PC-3 (cell line): ENCODE results near the gene SHISA6. TPM values are rescaled to one million over a fixed set of nuclear protein-coding genes. Genes with fewer than 3 reads are reported as not detected.

Source experiments
- ATAC-seq: fragments of 200-7000 bp; cut with Tn5 transposase; 2 replicates; pipeline ENCODE4 v1.9.1; 2020; ENCODE audit warnings: mild to moderate bottlenecking, moderate library complexity
- BruUV-seq: library from RNA; stranded (reverse); fragments of 400-500 nt; replicated peaks from 2 replicates; lab custom pipeline; 2021; lab: Mats Ljungman, UMichigan
- CTCF ChIA-PET: fragments of 300-600 bp; sonication (Branson Sonifier 250); formaldehyde crosslinking; loops from one replicate; lab custom pipeline; 2022; ENCODE audit warnings: antibody characterized with exemption; lab: Charles Lee
- POLR2A ChIA-PET: fragments of 300-600 bp; sonication (Branson Sonifier 250); formaldehyde crosslinking; loops from one replicate; lab custom pipeline; 2022; ENCODE audit warnings: antibody characterized with exemption; ENCODE audit not compliant: unreplicated experiment; lab: Charles Lee
- DNase-seq: peaks from one replicate; pipeline ENCODE4 v3.0.0-alpha.2; 2015
- H2AFZ ChIP-seq: fragments of 300-600 bp; sonication (generic); 2 replicates; pipeline ENCODE4 v1.6.0; 2016; ENCODE audit warnings: antibody characterized with exemption, low read length
- H3F3A ChIP-seq: fragments of 300-600 bp; sonication (generic); one replicate; pipeline ENCODE4 v1.6.0; 2017; ENCODE audit warnings: antibody characterized with exemption, low read length, control low read depth, mild to moderate bottlenecking; ENCODE audit not compliant: unreplicated experiment
- H3K27ac ChIP-seq: fragments of 300-600 bp; sonication (generic); 2 replicates; pipeline ENCODE4 v1.5.1; 2016; ENCODE audit warnings: mild to moderate bottlenecking, low read length
- H3K27me3 ChIP-seq: fragments of 300-600 bp; sonication (generic); 2 replicates; pipeline ENCODE4 v1.6.1; 2016; ENCODE audit warnings: low read length, mixed read lengths
- H3K36me3 ChIP-seq: fragments of 300-600 bp; sonication (generic); 2 replicates; pipeline ENCODE4 v1.6.1; 2016; ENCODE audit warnings: low read depth, mixed run types, low read length, mixed read lengths
- H3K4me1 ChIP-seq: fragments of 300-600 bp; sonication (generic); 2 replicates; pipeline ENCODE4 v1.5.1; 2016; ENCODE audit warnings: low read length; ENCODE audit not compliant: insufficient read depth
- H3K4me2 ChIP-seq: fragments of 300-600 bp; sonication (generic); 2 replicates; pipeline ENCODE4 v1.6.0; 2016; ENCODE audit warnings: low read length
- H3K4me3 ChIP-seq: fragments of 300-600 bp; sonication (generic); 2 replicates; pipeline ENCODE4 v1.5.1; 2016; ENCODE audit warnings: mild to moderate bottlenecking, low read length, mixed read lengths
- H3K79me2 ChIP-seq: fragments of 300-600 bp; sonication (generic); 2 replicates; pipeline ENCODE4 v1.6.1; 2017; ENCODE audit warnings: low read length, mixed read lengths
- H3K9ac ChIP-seq: fragments of 300-600 bp; sonication (generic); 2 replicates; pipeline ENCODE4 v1.6.0; 2016; ENCODE audit warnings: mild to moderate bottlenecking, low read length
- H3K9me2 ChIP-seq: fragments of 300-600 bp; sonication (generic); replicated peaks from 2 replicates; pipeline ENCODE4 v1.6.1; 2016; ENCODE audit warnings: mixed run types, low read length, mixed read lengths
- H3K9me3 ChIP-seq: fragments of 300-600 bp; sonication (generic); 2 replicates; pipeline ENCODE4 v1.6.1; 2016; ENCODE audit warnings: low read length, mixed read lengths
- H4K20me1 ChIP-seq: fragments of 300-600 bp; sonication (generic); 2 replicates; pipeline ENCODE4 v1.6.1; 2016; ENCODE audit warnings: low read length, mixed read lengths
- EZH2 ChIP-seq: fragments of 300-600 bp; sonication (generic); IDR thresholded peaks from one replicate; pipeline ENCODE4 v1.6.1; 2017; ENCODE audit warnings: antibody characterized with exemption, mild to moderate bottlenecking, low read length; ENCODE audit not compliant: unreplicated experiment
- EZH2phosphoT487 ChIP-seq: fragments of 300-600 bp; sonication (generic); IDR thresholded peaks from 2 replicates; pipeline ENCODE4 v1.6.1; 2018; ENCODE audit warnings: mild to moderate bottlenecking, antibody characterized with exemption, low read length, borderline replicate concordance
- intact Hi-C: fragments of 100-400 bp; cut with micrococcal nuclease; formaldehyde crosslinking; loops from 2 replicates; pipeline ENCODE4 v1.9.0; 2023
- total RNA-seq: library from RNA; depleted of rRNA; stranded (reverse); fragments of >200 nt; gene quantifications from 2 replicates; pipeline ENCODE4 v1.2.3, GENCODE V29; 2014
- TF ChIP-seq, protein P1 (sequence below): fragments of 300-600 bp; sonication (generic); conservative IDR thresholded peaks from 2 replicates; pipeline ENCODE4 v1.5.1; 2017; ENCODE audit warnings: antibody characterized with exemption, low read depth, mild to moderate bottlenecking, low read length

SHISA6 gene
- total RNA-seq, 1 experiment from 2014 or later = not detected

DNA sequence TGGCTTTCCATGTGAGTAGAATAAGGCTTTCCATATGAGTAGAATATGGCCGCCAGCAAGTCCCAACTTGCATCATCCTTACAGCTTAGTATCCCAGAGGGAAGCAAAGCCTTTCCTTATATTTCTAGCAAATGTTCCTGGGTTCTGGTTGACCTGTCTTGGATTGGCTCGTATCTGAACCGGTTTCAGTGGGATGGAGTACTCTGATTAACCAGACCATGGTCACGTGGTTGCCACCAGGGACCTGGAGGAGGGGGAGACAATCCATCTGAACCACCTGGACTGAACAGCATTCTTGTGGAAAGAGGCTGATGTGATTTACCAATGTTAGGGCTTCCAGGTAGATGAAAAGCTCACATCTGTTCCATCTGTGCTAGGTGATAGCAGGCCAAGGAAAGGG, 89.0 kb downstream of the SHISA6 start:
- Histone ChIP-seq H3K36me3 (no peaks in the 10 kb centered on the region), H3K4me1 (no peaks in the 10 kb centered on the region), H4K20me1 (no peaks in the 10 kb centered on the region), H3K9me2 (no peaks in the 10 kb centered on the region), H3K27me3 (no peaks in the 10 kb centered on the region), H2AFZ (no peak overlapping the region), H3K9me3 (no peaks in the 10 kb centered on the region), H3K4me3 (no peak overlapping the region), H3K4me2 (no peak overlapping the region), H3F3A (no peaks in the 10 kb centered on the region), H3K27ac (no peak overlapping the region), H3K79me2 (no peaks in the 10 kb centered on the region), H3K9ac (no peak overlapping the region)
- no TSS peak for BruUV-seq
- CTCF ChIA-PET = no interaction called here
- intact Hi-C loops = no loop called here
- DNase-seq = no peak
- POLR2A ChIA-PET = no interaction called here
- ATAC-seq = no peak
- TF ChIP-seq, protein P1, sequence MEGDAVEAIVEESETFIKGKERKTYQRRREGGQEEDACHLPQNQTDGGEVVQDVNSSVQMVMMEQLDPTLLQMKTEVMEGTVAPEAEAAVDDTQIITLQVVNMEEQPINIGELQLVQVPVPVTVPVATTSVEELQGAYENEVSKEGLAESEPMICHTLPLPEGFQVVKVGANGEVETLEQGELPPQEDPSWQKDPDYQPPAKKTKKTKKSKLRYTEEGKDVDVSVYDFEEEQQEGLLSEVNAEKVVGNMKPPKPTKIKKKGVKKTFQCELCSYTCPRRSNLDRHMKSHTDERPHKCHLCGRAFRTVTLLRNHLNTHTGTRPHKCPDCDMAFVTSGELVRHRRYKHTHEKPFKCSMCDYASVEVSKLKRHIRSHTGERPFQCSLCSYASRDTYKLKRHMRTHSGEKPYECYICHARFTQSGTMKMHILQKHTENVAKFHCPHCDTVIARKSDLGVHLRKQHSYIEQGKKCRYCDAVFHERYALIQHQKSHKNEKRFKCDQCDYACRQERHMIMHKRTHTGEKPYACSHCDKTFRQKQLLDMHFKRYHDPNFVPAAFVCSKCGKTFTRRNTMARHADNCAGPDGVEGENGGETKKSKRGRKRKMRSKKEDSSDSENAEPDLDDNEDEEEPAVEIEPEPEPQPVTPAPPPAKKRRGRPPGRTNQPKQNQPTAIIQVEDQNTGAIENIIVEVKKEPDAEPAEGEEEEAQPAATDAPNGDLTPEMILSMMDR = no peak
- no peak for TF ChIP-seq EZH2phosphoT487
- TF ChIP-seq EZH2 = no peak

DNA sequence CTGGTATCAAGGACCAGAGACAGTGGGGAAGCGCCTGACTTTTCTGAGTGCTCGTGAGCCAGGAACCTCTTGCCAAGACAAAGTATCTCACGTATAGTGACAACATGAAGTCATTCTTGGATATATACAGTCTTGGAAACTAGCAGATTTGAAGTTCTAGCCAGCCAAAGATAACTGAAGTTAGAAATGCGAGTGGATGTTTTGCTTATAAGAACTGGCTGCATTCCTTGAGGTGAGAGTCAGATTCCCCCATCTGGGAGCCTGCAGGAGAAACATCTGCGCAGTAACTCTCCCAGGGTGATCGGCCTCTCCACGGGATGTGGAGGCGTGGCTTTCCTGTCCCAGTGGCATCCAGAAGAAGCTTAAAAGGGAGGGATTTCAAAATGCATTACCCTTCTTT, 89.8 kb downstream of the SHISA6 start:
- no peak overlapping the region for H3K27ac ChIP-seq
- no peaks in the 10 kb centered on the region for H3K9me3 ChIP-seq
- POLR2A ChIA-PET = no interaction called here
- H3K4me3 ChIP-seq = no peak overlapping the region
- H3K36me3 ChIP-seq = no peaks in the 10 kb centered on the region
- ATAC-seq (no peak), DNase-seq (no peak)
- H2AFZ ChIP-seq = no peak overlapping the region
- TF ChIP-seq EZH2phosphoT487 = no peak
- no peak for TF ChIP-seq EZH2
- intact Hi-C loops = no loop called here
- BruUV-seq = no TSS peak
- CTCF ChIA-PET = no interaction called here
- no peak overlapping the region for H3K4me2 ChIP-seq
- H3F3A ChIP-seq = no peaks in the 10 kb centered on the region
- H3K27me3 ChIP-seq = no peaks in the 10 kb centered on the region
- no peaks in the 10 kb centered on the region for H3K4me1 ChIP-seq
- no peaks in the 10 kb centered on the region for H4K20me1 ChIP-seq
- H3K9ac ChIP-seq = no peak overlapping the region
- H3K79me2 ChIP-seq = no peaks in the 10 kb centered on the region
- no peaks in the 10 kb centered on the region for H3K9me2 ChIP-seq

DNA sequence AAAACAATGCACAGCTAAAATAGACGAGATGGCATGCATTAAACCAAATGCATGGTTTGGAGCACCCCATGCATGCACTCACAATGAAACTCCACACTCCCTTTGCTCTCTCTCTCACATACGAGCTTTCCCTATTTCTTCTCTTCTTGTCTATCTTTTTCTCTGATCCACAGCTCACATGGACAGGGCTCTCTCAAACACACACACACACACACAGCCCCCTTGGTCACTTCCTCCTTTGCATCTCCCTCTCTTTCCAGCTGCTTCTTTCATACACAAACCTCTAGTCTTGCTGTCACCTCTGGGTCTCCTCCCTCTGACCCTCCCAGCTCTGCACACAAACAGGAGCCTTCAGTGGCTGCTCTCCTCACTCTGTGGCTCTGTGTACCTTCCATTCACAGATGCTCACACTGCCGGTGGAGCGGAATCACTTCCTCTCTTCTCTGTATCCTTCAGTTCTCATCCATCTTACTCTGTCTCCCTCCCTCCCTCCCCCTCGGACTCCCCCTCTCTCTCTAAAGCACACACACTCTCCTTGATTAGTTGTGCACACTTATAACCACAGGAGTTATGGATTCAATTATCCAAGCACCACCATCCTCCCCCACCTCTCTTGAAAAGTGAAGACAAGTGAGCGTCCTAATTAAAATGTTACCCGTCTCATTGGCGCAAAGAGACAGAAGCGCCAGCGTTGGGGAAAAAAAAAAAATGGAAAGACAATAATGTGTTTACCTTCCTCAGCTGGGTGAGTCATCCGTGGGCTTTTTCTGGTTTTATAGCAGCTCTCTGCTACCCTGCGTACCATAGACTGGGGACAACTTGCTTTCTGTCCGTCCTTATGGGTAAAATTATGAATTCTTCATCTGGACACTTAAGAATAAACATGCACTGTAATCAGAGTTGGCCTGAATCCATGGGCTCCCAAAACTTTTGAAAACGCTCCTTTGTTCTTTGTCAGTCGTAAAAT, 90.8 kb downstream of the SHISA6 start:
- Histone ChIP-seq H3K9me3 (no peaks in the 10 kb centered on the region), H3K4me2 (no peak overlapping the region)
- TF ChIP-seq EZH2phosphoT487 = no peak
- no peak for TF ChIP-seq EZH2
- TF ChIP-seq, protein P1 = no peak

More for the DNA sequence above, 90.8 kb downstream of the SHISA6 start:
- no TSS peak for BruUV-seq
- DNase-seq (no peak), ATAC-seq (no peak)
- Histone ChIP-seq H3K9me2 (no peaks in the 10 kb centered on the region), H3K27ac (no peak overlapping the region), H3F3A (no peaks in the 10 kb centered on the region), H3K4me3 (no peak overlapping the region), H2AFZ (no peak overlapping the region), H3K36me3 (no peaks in the 10 kb centered on the region), H3K9ac (no peak overlapping the region), H4K20me1 (no peaks in the 10 kb centered on the region), H3K27me3 (no peaks in the 10 kb centered on the region), H3K79me2 (no peaks in the 10 kb centered on the region), H3K4me1 (no peaks in the 10 kb centered on the region)
- intact Hi-C loops = no loop called here
- ChIA-PET POLR2A (no interaction called here), CTCF (no interaction called here)
